ENCODE data around the gene RPUSD4.

Gene RPUSD4

GRCh38 chr11:126162306-126163030 is 49.0 kb downstream of the RPUSD4 start:
- TF ChIP-seq ZNF274 (IDR thresholded peaks at IDR 0.05; ENCODE audit: low read depth, low read length) = no peak
- H3K4me3 ChIP-seq (ENCODE audit: low read length) = no peak overlapping the region

- no peak overlapping the region for H3K4me3 ChIP-seq (ENCODE audit: low read length)
- TF ChIP-seq ZNF274 (IDR thresholded peaks at IDR 0.05; ENCODE audit: low read depth, low read length) = no peak
Measured at GRCh38 chr11:126161023-126161391, 50.4 kb downstream of the RPUSD4 start.

DNA sequence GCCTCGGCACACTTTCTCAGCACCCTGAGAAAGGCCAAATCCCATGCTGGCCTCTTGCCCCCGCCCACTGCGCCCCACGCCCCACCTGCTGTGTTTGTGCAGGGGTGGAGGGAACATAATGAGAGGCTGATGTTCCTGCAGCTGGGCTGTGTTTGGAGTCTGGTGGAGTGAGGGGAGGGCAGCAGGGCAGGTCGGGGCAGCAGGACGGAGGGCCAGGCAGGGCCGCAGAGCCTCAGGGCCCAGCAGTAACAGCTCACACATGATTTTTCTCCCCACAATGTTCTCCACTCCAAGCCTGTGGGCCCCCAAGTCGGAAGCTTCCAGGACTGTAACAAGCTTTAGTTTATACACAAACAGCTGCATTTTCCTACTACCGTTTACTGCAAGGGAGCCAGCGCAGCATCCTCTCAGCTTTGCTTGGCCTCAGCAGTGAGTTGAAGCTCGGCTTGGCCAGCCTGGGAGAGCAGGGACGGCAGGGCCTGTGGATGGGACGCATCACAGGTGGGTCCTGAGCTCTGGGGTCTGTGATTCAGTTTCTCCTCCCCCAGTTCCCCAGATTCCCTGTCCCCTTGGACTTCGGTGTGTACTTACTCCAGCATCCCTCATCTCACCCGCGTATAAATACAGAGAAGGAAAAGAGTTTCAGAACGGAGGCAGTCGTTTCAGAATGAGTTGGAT is 51.0 kb downstream of the RPUSD4 start:
- no peak overlapping the region for H3K4me3 ChIP-seq (ENCODE audit: low read length)

DNA sequence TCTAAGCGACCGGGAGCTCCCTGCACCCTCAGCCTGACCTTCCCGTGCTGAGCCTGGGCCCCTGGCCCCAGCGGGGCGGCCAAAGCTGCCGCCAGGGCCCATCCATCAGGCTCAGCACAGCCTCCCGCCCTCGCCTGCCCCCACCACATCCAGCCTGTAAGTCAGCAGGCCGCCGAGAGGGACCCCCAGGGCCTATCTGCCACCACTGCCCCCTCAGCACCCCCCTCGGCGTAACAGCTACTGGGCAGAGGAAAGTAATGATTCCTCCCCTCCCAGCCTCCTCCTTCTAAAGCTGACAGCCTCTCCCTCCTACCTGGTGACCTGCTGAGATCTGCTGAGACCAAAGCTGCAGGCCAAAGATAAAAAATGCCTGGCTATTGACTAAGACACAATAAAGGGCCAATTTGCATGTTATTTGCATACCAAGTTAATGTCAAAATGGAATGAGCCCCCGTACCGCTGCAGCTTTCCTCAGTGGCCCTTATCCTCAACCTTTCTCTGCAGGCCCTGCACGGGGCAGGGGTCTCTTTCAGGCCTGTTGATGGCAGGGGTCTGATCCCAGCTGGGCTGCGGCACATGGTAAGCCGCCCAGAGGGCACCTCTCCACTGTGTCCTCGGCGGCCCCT is 51.6 kb downstream of the RPUSD4 start:
- H3K4me3 ChIP-seq (ENCODE audit: low read length) = no peak overlapping the region
- TF ChIP-seq ZNF274 (IDR thresholded peaks at IDR 0.05; ENCODE audit: low read depth, low read length) = no peak

More for the DNA sequence above, 51.0 kb downstream of the RPUSD4 start:
- no peak for TF ChIP-seq ZNF274 (IDR thresholded peaks at IDR 0.05; ENCODE audit: low read depth, low read length)

GRCh38 chr11:126158054-126158791 is 53.2 kb downstream of the RPUSD4 start:
- H3K4me3 ChIP-seq (ENCODE audit: low read length) = no peak overlapping the region

DNA sequence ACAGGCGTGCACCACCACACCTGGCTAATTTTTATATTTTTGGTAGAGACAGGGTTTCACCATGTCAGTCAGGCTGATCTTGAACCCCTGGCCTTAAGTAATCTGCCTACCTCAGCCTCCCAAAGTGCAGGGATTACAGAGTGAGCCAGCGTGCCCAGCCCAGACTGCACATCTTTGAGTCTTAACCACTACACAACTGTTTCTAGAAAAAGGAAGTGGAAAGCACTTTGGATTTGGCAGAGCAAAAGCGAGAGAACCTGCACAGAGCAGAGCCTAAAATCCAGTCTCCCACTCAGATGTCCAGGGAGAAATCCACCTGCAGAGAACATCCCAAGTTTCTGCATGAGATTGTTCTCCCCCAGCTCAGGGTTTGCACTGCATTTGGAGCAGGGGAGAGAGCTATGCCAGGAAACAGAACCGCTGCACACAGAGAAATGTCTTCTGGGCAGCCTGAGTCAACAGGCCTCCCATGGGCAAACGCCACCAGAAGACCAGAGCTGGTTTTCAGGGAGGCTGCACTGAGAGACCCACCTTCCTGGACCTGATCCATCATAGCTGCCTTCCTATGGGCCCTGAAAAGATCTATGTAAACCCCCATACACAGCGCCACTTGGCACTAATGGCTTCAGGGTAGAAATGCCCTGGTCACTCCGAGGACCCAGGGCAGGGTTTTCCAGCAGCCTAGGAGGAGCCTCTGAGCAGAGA is 54.0 kb downstream of the RPUSD4 start:
- TF ChIP-seq ZNF274 (IDR thresholded peaks at IDR 0.05; ENCODE audit: low read depth, low read length) = no peak
- no peak overlapping the region for H3K4me3 ChIP-seq (ENCODE audit: low read length)

More at GRCh38 chr11:126158054-126158791, 53.2 kb downstream of the RPUSD4 start:
- no peak for TF ChIP-seq ZNF274 (IDR thresholded peaks at IDR 0.05; ENCODE audit: low read depth, low read length)

DNA sequence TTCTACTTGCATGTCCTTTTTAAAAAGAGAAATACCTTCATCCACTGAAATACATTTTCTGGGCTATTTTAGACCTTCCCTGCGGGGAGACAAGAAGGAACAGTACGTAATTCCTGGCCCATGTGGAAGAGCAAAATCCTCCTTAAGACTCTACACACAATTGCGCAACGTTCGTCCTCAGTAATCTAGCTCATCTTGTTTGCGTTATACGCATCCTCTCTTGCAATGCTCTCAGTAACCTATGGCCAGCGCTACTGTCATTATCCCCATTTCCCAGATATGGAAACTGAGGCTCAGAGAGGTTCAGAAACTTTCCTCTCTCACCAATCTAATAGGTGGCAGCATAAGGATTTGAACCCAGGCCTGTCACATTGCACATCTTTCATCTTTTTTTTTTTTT is 54.6 kb downstream of the RPUSD4 start:
- no peak overlapping the region for H3K4me3 ChIP-seq (ENCODE audit: low read length)
- TF ChIP-seq ZNF274 (IDR thresholded peaks at IDR 0.05; ENCODE audit: low read depth, low read length) = no peak

DNA sequence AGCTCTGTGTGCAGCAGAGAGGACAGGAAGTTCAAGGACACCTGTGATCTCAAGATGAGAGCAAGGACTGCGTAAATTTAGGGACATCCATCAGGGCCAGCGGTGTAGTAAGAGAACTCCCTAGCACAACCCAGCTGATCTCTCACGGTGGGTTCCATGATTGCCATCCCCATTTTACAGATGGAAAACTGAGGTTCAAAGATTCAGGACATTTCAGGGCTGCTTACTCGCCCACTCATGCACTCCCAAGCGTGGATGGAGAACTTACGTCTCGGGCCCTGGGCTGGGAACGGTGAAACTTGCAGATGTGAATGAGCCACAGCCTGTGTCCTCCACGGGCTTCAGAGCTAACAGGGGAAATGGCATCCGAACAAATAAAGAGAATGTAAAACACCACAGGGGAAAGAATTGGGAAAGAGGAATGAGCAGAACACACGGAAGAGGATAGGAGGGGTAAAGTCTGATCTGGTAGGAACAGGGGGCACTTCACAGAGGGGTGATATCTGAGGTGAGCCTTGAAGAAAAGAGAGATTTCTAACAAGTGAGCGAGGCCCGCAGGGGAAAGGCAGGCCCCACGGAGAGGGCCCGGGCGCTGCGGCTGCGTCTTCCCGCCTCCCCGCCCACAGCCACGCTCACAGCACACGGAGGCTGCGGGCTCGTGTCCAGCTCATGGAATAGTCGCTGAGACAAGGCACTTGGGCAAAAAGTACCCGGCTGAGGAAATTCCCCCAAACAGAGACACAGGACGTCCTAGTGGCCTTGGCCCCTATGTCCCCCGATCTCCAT is 55.9 kb downstream of the RPUSD4 start:
- TF ChIP-seq ZNF274 (IDR thresholded peaks at IDR 0.05; ENCODE audit: low read depth, low read length) = no peak
- no peak overlapping the region for H3K4me3 ChIP-seq (ENCODE audit: low read length)

DNA sequence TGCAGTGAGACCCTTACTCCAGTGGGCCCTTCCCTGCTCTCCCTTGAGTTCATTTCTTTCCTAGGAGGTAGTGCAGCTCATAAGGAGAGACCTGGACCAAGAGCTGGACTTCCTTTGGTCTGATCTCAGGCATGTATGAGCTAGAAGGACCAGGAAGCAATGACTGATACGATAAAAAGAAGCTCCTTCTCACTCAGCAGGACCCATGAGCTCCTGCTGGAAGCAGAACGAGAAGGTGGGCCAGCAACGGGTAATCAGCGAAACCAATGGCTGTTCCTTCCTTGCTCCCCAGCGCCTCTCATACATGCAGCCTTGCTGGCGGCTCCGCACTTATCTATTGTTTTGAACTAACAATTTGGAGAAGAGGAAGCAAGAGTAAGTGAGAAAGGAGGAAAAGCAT is 56.8 kb downstream of the RPUSD4 start:
- TF ChIP-seq ZNF274 (IDR thresholded peaks at IDR 0.05; ENCODE audit: low read depth, low read length) = no peak
- H3K4me3 ChIP-seq (ENCODE audit: low read length) = no peak overlapping the region

- no peak overlapping the region for H3K4me3 ChIP-seq (ENCODE audit: low read length)
- TF ChIP-seq ZNF274 (IDR thresholded peaks at IDR 0.05; ENCODE audit: low read depth, low read length) = no peak
Measured at GRCh38 chr11:126153972-126154371, 57.5 kb downstream of the RPUSD4 start.

DNA sequence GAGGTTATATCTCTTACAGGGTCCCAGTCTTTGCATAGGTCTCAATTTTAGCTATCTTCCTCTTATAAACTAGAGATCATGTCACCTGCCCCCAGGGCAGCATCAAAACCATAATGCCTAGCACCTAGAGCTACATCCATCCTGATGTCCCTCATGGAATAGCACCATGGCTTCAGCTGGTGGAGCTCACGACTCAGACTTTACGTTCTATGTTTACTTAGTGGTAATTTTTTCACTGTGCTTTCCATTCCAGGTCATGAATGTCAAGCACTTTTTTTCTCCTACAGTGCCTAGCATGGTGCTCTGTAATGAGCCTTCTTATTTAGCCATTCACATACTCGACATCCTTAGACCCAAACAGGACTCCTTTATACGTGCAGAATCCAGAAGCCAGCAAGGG is 58.4 kb downstream of the RPUSD4 start:
- TF ChIP-seq ZNF274 (IDR thresholded peaks at IDR 0.05; ENCODE audit: low read depth, low read length) = no peak
- H3K4me3 ChIP-seq (ENCODE audit: low read length) = no peak overlapping the region

DNA sequence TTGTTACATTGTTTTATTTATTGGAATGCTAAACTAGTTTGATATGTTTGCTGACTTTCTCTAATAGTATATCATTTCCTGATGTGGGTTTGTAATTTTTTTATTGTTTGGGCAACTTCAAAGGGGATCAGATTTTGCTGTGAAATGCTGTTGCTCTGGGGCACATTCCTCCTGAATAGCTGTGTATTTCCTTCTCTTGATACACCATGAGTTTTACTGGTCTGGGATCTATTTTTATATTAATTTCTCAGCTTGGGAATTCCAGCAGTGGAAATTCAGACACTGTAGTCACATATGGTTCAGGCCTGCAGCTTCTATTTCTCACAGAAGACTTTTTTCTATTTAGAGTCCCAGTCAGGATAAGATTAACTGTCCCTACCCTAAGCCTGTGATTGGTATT is 58.9 kb downstream of the RPUSD4 start:
- no peak for TF ChIP-seq ZNF274 (IDR thresholded peaks at IDR 0.05; ENCODE audit: low read depth, low read length)
- H3K4me3 ChIP-seq (ENCODE audit: low read length) = no peak overlapping the region

- TF ChIP-seq ZNF274 (IDR thresholded peaks at IDR 0.05; ENCODE audit: low read depth, low read length) = no peak
Measured at GRCh38 chr11:126152152-126152551, 59.3 kb downstream of the RPUSD4 start.

More at GRCh38 chr11:126152152-126152551, 59.3 kb downstream of the RPUSD4 start:
- no peak overlapping the region for H3K4me3 ChIP-seq (ENCODE audit: low read length)

All from GM08714 (cell line).